Activated CD4-positive, alpha-beta T cell treated with anti-CD3 and anti-CD28 coated beads, Interleukin-2, amount 10 ng/mL, durations not matched to agents 7 days and 5 days (primary cell): ENCODE measurements around the gene PRPF6. TPM values are rescaled to one million over a fixed set of nuclear protein-coding genes. Genes with fewer than 3 reads are reported as not detected.
A peak's percentile ranks its signal among the peaks of the same experiment; 100 is the strongest.
"Not testable (repeated sequence)": the region's sequence is repeated elsewhere in the genome, so short reads cannot be mapped to it uniquely, and the experiment has no call there.

Source experiments
- CTCF ChIA-PET: fragments of 350-600 bp; sonication (Branson Sonifier 250); formaldehyde crosslinking; loops from one replicate; lab custom pipeline; 2021; ENCODE audit warnings: antibody characterized with exemption; lab: Charles Lee
- POLR2A ChIA-PET: fragments of 350-600 bp; sonication (Branson Sonifier 250); formaldehyde crosslinking; loops from one replicate; lab custom pipeline; 2021; ENCODE audit warnings: antibody characterized with exemption; lab: Charles Lee
- DNase-seq: peaks from one replicate; pipeline ENCODE4 v3.0.0-alpha.2; 2020
- H3K27ac Mint-ChIP-seq: one replicate; pipeline ENCODE4 v1.8.0; 2021; ENCODE audit warnings: mild to moderate bottlenecking, moderate library complexity, mixed read lengths
- H3K27me3 Mint-ChIP-seq: one replicate; pipeline ENCODE4 v1.8.0; 2021; ENCODE audit warnings: mixed read lengths
- H3K36me3 Mint-ChIP-seq: one replicate; pipeline ENCODE4 v1.8.0; 2021; ENCODE audit warnings: low read depth, mixed read lengths
- H3K4me1 Mint-ChIP-seq: one replicate; pipeline ENCODE4 v1.8.0; 2021; ENCODE audit warnings: mixed read lengths
- H3K4me3 Mint-ChIP-seq: one replicate; pipeline ENCODE4 v1.8.0; 2021; ENCODE audit warnings: mild to moderate bottlenecking, moderate library complexity, mixed read lengths
- H3K9me3 Mint-ChIP-seq: one replicate; pipeline ENCODE4 v1.8.0; 2021; ENCODE audit warnings: mixed read lengths
- total RNA-seq, 2 experiments: library from RNA; stranded (reverse); gene quantifications; one replicate each; pipeline ENCODE4 v1.2.3, GENCODE V29; 2021

The PRPF6 gene
- total RNA-seq, 2 experiments from 2014 or later: 67.1 to 70.8 TPM

GRCh38 chr20:63974402-63975200, 6.3 kb upstream of the PRPF6 start:
- Mint-ChIP-seq H3K27me3 (peaks cover 2% of the 10 kb centered on the region), H3K4me1 (peaks cover 44% of the 10 kb centered on the region), H3K36me3 (peaks cover 15% of the 10 kb centered on the region), H3K27ac (no peak overlapping the region), H3K9me3 (no peaks in the 10 kb centered on the region), H3K4me3 (no peak overlapping the region)
- DNase-seq: no peak
- ChIA-PET POLR2A (no interaction called here), CTCF (interaction anchor here (0.6 to 1.8 kb wide), 14 partner anchors 11 to 436 kb away, joined by 3 to 10 read pairs (median 3); partner anchors contain the start of gene C20orf204)

GRCh38 chr20:63976511-63976910, 4.4 kb upstream of the PRPF6 start:
- peak overlapping the region; percentile 91 for H3K27ac Mint-ChIP-seq
- peak; percentile 21 for DNase-seq
- H3K36me3 Mint-ChIP-seq: peaks cover 15% of the 10 kb centered on the region
- CTCF ChIA-PET, H3K27me3 Mint-ChIP-seq, H3K9me3 Mint-ChIP-seq, POLR2A ChIA-PET: not testable (repeated sequence)
- H3K4me1 Mint-ChIP-seq: peaks cover 53% of the 10 kb centered on the region
- peak overlapping the region; percentile 5 for H3K4me3 Mint-ChIP-seq

- Mint-ChIP-seq H3K4me3 (peak overlapping the region; percentile 77), H3K27ac (peak overlapping the region; percentile 91), H3K36me3 (peaks cover 15% of the 10 kb centered on the region), H3K27me3 (no peaks in the 10 kb centered on the region), H3K9me3 (no peaks in the 10 kb centered on the region), H3K4me1 (peaks cover 57% of the 10 kb centered on the region)
- CTCF ChIA-PET: interaction anchor here (1.1 to 1.8 kb wide), 3 partner anchors 61 to 438 kb away, joined by 4 to 8 read pairs (median 4); no protein-coding TSS in a partner anchor
- POLR2A ChIA-PET: interaction anchor here (1.1 kb wide), 1 partner anchor 21 kb away, joined by 3 read pairs; the partner anchor contains the start of gene UCKL1
- no peak for DNase-seq
These were observed 3.8 kb upstream of the PRPF6 start for GRCh38 chr20:63976980-63977738.

GRCh38 chr20:63977739-63978276, 3.1 kb upstream of the PRPF6 start:
- DNase-seq: peak; percentile 56
- POLR2A ChIA-PET: interaction anchor here (1.1 kb wide), 1 partner anchor 21 kb away, joined by 3 read pairs; the partner anchor contains the start of gene UCKL1
- H3K4me3 Mint-ChIP-seq: peak overlapping the region; percentile 77
- CTCF ChIA-PET: interaction anchor here (0.6 to 1.8 kb wide), 4 partner anchors 61 to 438 kb away, joined by 4 to 8 read pairs (median 5); no protein-coding TSS in a partner anchor
- H3K9me3 Mint-ChIP-seq: no peaks in the 10 kb centered on the region
- peaks cover 20% of the 10 kb centered on the region for H3K36me3 Mint-ChIP-seq
- peaks cover 60% of the 10 kb centered on the region for H3K4me1 Mint-ChIP-seq
- H3K27me3 Mint-ChIP-seq: no peaks in the 10 kb centered on the region
- H3K27ac Mint-ChIP-seq: peak overlapping the region; percentile 91

GRCh38 chr20:63978319-63979228, 2.4 kb upstream of the PRPF6 start:
- peak; percentile 56 for DNase-seq
- Mint-ChIP-seq H3K4me3 (peak overlapping the region; percentile 77), H3K27ac (peak overlapping the region; percentile 91), H3K27me3 (no peaks in the 10 kb centered on the region), H3K9me3 (no peaks in the 10 kb centered on the region), H3K36me3 (peaks cover 26% of the 10 kb centered on the region), H3K4me1 (peaks cover 64% of the 10 kb centered on the region)
- ChIA-PET POLR2A (interaction anchor here (1.1 to 2.5 kb wide), 2 partner anchors 22 to 60 kb away, joined by 3 to 17 read pairs; partner anchors contain the start of gene UCKL1), CTCF (interaction anchor here (0.6 to 2.5 kb wide), 13 partner anchors 22 to 502 kb away, joined by 3 to 64 read pairs (median 8); partner anchors contain the start of genes PTK6 and UCKL1)

GRCh38 chr20:63979229-63979556, 1.7 kb upstream of the PRPF6 start:
- Mint-ChIP-seq H3K9me3 (no peaks in the 10 kb centered on the region), H3K36me3 (peaks cover 23% of the 10 kb centered on the region), H3K4me1 (peaks cover 60% of the 10 kb centered on the region), H3K4me3 (peak overlapping the region; percentile 77), H3K27me3 (no peaks in the 10 kb centered on the region), H3K27ac (peak overlapping the region; percentile 91)
- ChIA-PET POLR2A (interaction anchor here (2.5 kb wide), 1 partner anchor 59 kb away, joined by 17 read pairs; no protein-coding TSS in a partner anchor), CTCF (interaction anchor here (0.6 to 3.0 kb wide), 13 partner anchors 11 to 503 kb away, joined by 3 to 64 read pairs (median 8); partner anchors contain the start of genes PTK6 and UCKL1)
- no peak for DNase-seq

GRCh38 chr20:63979557-63980316, 1.2 kb upstream of the PRPF6 start, which contains the start of gene SAMD10:
SAMD10 (minus strand) TSS chr20:63979642; CDS start chr20:63979467, 175 bp downstream.
- DNase-seq: peak; percentile 56
- CTCF ChIA-PET: interaction anchor here (0.6 to 3.0 kb wide), 34 partner anchors 8 to 503 kb away, joined by 3 to 64 read pairs (median 5); partner anchors contain the start of genes C20orf204, PTK6, RGS19 and TCEA2
- H3K4me3 Mint-ChIP-seq: peak within 1 kb of the TSS; percentile 94
- peak within 1 kb of the TSS; percentile 98 for H3K27ac Mint-ChIP-seq
- POLR2A ChIA-PET: interaction anchor here (2.5 kb wide), 1 partner anchor 59 kb away, joined by 17 read pairs; no protein-coding TSS in a partner anchor
- H3K36me3 Mint-ChIP-seq: peaks cover 27% of the 10 kb centered on the region
- H3K27me3 Mint-ChIP-seq: no peaks in the 10 kb centered on the region
- H3K4me1 Mint-ChIP-seq: peaks cover 64% of the 10 kb centered on the region
- no peaks in the 10 kb centered on the region for H3K9me3 Mint-ChIP-seq

- H3K4me1 Mint-ChIP-seq: peaks cover 64% of the 10 kb centered on the region
- peak; percentile 46 for DNase-seq
- ChIA-PET CTCF (interaction anchor here (0.6 to 3.0 kb wide), 40 partner anchors 9 to 442 kb away, joined by 3 to 64 read pairs (median 5); partner anchors contain the start of genes C20orf204, HELZ2, LKAAEAR1 and PTK6), POLR2A (interaction anchor here (2.5 kb wide), 1 partner anchor 58 kb away, joined by 17 read pairs; no protein-coding TSS in a partner anchor)
- peak overlapping the region; percentile 94 for H3K4me3 Mint-ChIP-seq
- peak overlapping the region; percentile 98 for H3K27ac Mint-ChIP-seq
- H3K9me3 Mint-ChIP-seq: no peaks in the 10 kb centered on the region
- H3K27me3 Mint-ChIP-seq: no peaks in the 10 kb centered on the region
- H3K36me3 Mint-ChIP-seq: peaks cover 28% of the 10 kb centered on the region
These were observed 571 bp upstream of the PRPF6 start for GRCh38 chr20:63980317-63980805.

GRCh38 chr20:63982937-63983336, 2.0 kb downstream of the PRPF6 start:
- CTCF ChIA-PET: interaction anchor here (1.0 to 2.6 kb wide), 5 partner anchors 13 to 56 kb away, joined by 3 to 12 read pairs (median 5); no protein-coding TSS in a partner anchor

GRCh38 chr20:64000906-64001305, 20.0 kb downstream of the PRPF6 start:
- CTCF ChIA-PET: interaction anchor here (1.2 to 2.0 kb wide), 3 partner anchors 9 to 38 kb away, joined by 3 to 10 read pairs (median 7); partner anchors contain the start of genes PRPF6 and SAMD10
- peaks cover 31% of the 10 kb centered on the region for H3K36me3 Mint-ChIP-seq

More at GRCh38 chr20:63982937-63983336, 2.0 kb downstream of the PRPF6 start:
- Mint-ChIP-seq H3K27me3 (no peaks in the 10 kb centered on the region), H3K36me3 (peaks cover 31% of the 10 kb centered on the region), H3K4me1 (peaks cover 43% of the 10 kb centered on the region), H3K9me3 (no peaks in the 10 kb centered on the region), H3K27ac (no peak overlapping the region), H3K4me3 (peak overlapping the region; percentile 51)
- POLR2A ChIA-PET: no interaction called here
- no peak for DNase-seq

More at GRCh38 chr20:64000906-64001305, 20.0 kb downstream of the PRPF6 start:
- Mint-ChIP-seq H3K27me3 (no peaks in the 10 kb centered on the region), H3K27ac (no peak overlapping the region), H3K9me3 (no peaks in the 10 kb centered on the region), H3K4me1 (no peaks in the 10 kb centered on the region), H3K4me3 (no peak overlapping the region)
- POLR2A ChIA-PET: no interaction called here
- DNase-seq: no peak
